DMS114 treated with DMSO at 0.1 percent for 48 hours (cell line): ENCODE measurements around the gene TRIOBP.
"Not testable (repeated sequence)": the region's sequence is repeated elsewhere in the genome, so short reads cannot be mapped to it uniquely, and the experiment has no call there.

Experiments
- DNase-seq: peaks from one replicate; lab custom pipeline; 2025; ENCODE audit not compliant: unreplicated experiment; lab: John Stamatoyannopoulos, UW

TRIOBP gene

DNA sequence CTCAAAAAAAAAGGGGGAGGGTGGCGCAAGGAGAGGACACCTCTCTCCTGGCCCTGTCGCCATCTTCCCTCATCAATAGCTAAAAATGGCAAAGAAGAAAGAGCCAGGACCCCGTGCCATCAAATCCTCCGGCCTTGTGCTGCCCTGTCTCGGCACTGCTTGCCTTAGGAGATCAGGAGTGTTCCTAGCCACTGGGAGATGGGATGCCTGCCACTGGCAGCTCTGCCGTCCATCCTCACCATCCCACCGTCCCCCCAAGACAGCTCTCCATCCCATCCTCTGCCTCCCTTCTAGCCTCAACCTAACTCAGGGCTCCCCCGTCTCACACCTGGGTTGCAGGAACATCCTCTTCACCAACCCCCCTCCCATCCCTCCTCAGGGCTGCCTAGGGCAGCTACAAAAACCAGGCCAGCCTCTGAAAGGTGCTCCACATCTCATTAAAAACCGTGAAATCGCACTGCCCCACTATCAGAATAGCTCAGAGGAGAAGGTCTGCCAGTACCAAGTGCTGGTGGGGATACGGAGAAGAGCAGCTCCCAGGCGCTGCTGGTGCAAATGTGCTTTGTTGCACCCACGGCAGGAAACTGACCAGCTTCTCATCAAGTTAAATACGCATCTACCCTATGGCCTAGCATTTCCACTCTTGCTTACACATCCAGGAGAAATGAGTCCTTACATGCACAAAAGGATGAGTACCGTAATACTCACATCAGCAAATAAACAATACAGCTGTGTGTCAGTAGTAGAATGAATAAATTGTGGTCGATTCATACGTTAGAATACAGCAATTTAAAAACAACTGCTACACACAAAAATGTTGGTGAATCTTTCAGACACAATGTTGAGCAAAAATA lies 79.2 kb downstream of the TRIOBP start:
- no peak for DNase-seq

GRCh38 chr22:37776639-37777005 lies 79.8 kb downstream of the TRIOBP start:
- no peak for DNase-seq

- DNase-seq = no peak
Measured at GRCh38 chr22:37777122-37777687, 80.4 kb downstream of the TRIOBP start.

- DNase-seq = no peak
Measured at GRCh38 chr22:37778370-37779009, 81.6 kb downstream of the TRIOBP start.

DNA sequence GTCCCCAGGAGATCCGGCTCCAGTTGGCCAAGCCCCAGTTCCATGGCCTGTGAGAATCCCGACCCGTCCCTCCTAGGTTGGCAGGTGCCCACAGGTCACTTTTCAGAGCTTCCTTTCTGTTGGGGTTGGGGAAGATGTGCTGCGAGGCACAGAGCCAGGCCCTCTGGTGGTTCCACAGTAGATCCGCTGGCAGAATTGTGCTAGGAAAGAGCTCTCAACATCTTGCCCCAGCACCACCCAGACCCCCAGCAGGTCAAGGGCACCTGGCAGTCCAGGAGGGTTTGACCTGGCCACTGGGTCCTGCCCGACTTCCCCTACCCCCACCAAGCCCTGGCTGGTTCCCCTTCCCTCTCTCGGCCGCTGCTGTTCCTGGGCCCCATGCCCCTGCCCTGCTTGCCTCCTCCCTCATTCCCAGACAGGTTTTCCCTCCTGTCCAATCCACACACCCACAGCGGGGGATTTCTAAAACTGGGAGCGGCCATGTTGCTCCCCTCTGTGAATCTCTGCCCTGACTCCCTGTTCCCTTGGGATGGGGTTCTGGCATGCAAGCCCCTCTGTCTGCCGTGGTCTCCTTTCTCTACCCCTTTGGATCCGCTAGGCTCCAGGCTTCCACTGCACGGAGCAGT lies 84.7 kb downstream of the TRIOBP start:
- DNase-seq = peak; percentile 15

- DNase-seq = no peak
Measured at GRCh38 chr22:37782340-37783168, 85.7 kb downstream of the TRIOBP start.

- DNase-seq = no peak
Measured at GRCh38 chr22:37784829-37785495, 88.1 kb downstream of the TRIOBP start.

DNA sequence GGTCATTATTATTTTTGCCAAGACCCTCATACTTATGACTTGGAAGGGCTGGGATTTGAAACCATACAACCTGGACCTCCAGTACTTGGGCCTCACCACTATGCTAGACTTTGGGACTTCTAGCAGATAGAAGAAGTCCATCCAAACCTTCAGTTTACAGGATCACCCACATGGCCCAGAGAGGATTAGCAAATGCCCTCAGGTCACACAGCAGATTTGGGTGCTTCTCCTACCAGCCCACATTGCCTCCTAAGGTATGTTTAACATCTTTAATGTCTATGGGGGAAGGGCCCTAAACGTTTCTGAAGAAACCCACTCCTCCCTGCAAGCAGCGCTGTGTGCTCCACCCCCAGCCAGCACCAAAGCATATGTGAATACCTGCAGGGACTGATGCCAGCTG lies 93.4 kb downstream of the TRIOBP start:
- DNase-seq = no peak

- DNase-seq = no peak
Measured at GRCh38 chr22:37792494-37792893, 95.6 kb downstream of the TRIOBP start.

- DNase-seq = no peak
Measured at GRCh38 chr22:37794376-37794775, 97.5 kb downstream of the TRIOBP start.

- no peak for DNase-seq
Measured at GRCh38 chr22:37796079-37796478, 99.2 kb downstream of the TRIOBP start.

GRCh38 chr22:37797259-37797658 lies 100.4 kb downstream of the TRIOBP start:
- DNase-seq = not testable (repeated sequence)

DNA sequence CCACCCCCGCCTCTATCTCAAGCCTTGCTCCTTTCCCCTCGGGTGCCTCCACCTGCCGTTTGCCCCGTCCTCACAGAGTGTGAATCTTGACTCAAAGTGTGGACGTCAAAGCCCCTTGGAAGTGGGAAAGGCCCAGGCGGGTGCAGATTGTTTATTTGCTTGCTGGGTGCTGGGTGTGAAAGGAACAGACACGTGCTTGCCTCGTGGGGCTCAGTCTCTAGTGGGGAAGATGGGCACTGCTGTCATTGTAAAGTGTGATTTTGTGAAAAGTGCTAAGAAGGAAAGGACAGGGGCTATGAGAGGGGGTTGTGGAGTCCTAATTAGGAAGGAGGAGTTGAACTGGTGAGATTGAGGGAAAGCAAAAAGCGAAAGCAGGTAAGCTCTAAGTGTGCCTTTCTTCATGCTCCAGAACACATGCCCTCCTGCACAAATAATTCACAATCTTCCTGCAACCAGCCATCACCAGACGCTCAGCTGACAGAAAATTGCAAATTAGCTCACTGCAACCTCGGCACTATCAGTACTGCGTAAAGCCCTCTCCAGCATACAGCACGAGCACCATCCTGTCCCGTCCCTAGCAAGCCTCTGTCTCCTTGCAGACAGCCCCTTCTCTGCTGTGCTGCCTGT lies 101.1 kb downstream of the TRIOBP start:
- no peak for DNase-seq

DNA sequence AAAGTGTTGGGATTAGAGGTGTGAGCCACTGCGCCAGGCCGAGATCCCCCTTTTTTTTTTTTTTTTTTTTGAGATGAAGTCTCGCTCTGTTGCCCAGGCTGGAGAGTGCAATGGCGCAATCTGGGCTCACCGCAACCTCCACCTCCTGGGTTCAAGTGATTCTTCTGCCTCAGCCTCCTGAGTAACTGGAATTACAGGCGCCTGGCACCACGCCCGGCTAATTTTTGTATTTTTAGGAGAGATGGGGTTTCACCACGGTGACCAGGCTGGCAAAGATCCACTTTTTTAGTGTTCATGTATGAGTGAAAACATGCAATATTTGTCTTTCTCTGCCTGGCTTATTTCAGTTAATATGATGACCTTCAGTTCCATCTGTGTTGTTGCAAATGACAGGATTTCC lies 103.1 kb downstream of the TRIOBP start:
- DNase-seq = not testable (repeated sequence)

- DNase-seq = no peak
Measured at GRCh38 chr22:37801946-37802309, 105.1 kb downstream of the TRIOBP start.

- peak; percentile 29 for DNase-seq
Measured at GRCh38 chr22:37802310-37803194, 105.7 kb downstream of the TRIOBP start.

DNA sequence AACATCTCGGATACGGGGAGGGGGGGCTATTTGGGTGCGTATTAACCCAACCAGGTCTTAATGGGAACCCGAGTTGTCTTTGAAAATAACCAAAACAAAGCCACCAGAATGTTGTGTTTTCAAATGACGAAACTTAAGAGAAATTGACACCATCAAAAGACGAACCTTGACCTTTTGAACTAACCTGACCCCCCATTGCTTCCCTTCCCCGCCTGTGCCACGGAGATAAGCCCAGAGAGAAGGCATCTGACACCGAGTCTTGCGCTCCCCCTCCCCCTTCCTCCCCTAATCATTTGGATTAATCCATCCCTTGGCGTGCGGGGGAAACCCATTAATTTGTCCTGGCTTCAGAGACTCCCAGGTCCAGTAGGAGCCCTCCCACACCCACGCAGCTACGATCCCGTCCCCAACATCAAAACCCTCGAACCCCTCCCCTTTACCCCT lies 106.4 kb downstream of the TRIOBP start:
- no peak for DNase-seq

GRCh38 chr22:37803639-37804351 lies 106.9 kb downstream of the TRIOBP start:
- peak; percentile 18 for DNase-seq
